ENCODE results near the gene TMEM131L.
"Not testable (repeated sequence)": the region's sequence is repeated elsewhere in the genome, so short reads cannot be mapped to it uniquely, and the experiment has no call there.

Gene TMEM131L

DNA sequence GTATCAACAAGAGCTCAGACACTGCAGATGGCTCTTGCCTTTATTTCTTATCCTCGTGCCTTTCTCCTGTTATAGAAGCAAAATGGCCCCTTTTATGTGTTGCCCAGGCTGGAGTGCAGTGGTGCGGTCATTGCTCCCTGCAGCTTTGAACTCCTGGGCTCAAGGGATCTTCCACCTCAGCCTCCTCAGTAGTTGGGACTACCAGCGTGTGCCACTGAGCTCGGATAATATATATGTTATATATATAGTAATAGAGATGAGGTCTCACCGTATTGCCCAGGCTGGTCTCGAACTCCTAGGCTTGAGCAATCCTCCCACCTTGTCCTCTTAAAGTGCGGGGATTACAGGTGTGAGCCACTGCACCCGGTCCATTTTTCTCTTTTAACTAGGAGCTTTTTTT lies 79.7 kb downstream of the TMEM131L start:
- no peak for DNase-seq

DNA sequence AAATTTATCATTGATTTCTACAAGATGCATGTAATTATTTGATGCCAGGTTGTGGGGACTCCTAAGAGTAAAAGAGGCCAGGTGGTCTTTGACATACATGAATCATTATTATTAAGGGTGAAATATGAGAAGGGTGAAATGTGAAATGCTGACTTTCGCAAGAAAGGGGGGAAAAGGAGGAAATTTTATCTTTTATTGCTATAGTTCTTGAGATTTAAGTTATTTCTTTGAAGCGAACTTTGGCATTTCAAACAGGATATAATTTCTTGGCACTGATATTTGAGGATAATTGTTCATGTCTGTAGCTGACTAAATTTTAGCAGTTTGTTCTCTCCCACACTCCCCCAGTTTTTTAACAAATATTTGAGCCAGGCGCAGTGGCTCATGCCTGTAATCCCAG lies 80.1 kb downstream of the TMEM131L start:
- no peak for DNase-seq

DNA sequence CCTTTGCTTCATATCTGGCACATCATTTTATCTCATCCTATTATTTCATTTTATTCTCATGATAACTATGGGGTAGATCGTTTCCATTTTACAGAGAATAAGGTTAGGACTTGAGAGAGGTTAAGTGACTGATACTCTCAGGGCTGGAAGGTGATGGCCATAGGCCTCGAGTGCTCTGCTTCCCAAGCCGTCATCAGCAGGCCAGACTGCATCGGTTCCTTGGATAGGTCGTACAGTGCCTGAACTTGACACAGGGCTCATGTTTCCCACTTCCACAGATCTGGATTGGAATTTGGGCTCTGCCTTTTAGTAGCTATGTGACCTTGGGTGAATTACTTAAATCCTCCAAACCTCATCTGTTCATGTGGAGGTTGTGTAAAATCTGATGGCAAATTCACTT lies 81.4 kb downstream of the TMEM131L start:
- DNase-seq, result no peak

DNA sequence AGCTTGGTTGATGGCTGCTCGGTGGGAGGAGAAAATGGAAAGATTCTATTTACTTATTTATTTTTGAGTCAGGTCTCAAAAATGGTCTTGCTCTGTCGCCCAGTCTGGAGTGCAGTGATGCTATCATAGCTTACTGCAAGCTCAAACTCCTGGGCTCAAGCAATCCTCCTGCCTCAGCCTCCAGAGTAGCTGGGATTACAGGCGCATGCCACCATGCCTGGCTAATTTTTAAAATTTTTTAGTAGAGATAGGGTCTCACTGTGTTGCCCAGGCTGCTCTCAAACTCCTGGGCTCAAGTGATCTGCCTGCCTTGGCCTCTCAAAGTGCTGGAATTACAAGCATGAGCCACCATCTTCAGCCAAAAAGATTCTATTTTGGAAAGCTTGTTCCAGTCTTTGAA lies 82.7 kb downstream of the TMEM131L start:
- DNase-seq, result not testable (repeated sequence)

DNA sequence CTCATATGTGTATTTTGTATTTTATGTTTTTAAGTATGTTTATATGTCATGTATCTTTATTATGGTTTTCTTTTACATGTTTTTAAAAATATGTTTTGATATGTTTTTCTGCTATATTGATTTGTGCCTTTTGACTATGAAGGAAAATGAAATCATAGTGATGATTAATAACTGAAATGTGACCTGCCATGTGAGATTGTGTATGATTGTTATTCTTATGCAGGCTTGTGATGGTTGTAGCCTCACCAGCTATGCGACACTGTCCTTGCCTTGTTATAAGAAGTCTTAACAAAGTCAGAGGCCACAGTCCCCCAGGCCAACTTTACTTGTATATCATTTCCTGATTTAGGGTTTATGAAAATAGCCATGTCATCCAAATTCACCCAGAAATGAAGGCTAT lies 83.2 kb downstream of the TMEM131L start:
- no peak for DNase-seq

DNA sequence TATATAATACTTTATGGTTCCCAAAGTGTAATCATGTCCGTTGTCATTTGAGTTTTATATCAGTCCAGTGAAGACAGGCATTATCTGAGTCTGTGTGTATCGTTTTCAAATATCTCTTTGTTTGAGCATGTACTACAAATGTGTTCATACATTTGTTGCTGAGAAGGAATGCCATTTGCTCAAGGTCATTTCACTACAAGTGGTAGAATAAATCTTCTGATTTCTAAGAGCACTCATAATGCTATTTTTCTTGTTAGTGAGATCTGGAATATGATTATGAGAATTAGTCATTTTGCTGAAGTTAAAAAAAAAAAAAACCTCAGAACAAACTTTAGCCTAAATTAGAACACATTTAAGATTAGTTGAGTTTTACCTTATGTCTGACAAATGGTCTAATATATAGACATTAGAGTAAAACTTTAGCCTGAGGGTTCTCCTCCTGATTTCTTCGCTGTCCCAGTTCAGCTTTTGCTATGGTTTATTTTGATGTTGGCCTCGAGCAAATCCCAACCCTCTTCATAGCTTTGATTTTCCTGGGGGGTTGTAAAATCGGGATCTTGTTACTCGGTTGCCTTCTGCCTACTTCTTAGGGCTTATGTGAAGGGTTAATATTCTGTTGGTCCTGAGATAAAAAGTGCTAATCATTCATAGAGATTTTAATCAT lies 87.1 kb downstream of the TMEM131L start:
- no peak for DNase-seq

DNA sequence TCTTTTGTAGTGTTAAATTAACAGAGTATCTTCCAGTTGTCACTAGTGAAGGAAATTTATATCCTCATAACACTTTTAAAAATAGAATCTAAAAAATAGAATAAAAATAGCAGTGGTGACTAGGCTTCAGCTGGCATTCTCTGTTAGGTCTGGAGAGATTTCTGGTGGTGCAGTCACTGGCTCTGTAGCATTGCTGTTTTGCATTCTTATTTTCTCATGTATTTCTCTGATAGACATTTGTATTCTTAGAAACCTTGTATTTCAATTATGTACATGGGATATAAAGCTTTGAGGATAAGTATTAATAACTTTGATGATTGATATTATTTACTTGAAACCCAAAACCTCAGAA lies 87.6 kb downstream of the TMEM131L start:
- no peak for DNase-seq

DNA sequence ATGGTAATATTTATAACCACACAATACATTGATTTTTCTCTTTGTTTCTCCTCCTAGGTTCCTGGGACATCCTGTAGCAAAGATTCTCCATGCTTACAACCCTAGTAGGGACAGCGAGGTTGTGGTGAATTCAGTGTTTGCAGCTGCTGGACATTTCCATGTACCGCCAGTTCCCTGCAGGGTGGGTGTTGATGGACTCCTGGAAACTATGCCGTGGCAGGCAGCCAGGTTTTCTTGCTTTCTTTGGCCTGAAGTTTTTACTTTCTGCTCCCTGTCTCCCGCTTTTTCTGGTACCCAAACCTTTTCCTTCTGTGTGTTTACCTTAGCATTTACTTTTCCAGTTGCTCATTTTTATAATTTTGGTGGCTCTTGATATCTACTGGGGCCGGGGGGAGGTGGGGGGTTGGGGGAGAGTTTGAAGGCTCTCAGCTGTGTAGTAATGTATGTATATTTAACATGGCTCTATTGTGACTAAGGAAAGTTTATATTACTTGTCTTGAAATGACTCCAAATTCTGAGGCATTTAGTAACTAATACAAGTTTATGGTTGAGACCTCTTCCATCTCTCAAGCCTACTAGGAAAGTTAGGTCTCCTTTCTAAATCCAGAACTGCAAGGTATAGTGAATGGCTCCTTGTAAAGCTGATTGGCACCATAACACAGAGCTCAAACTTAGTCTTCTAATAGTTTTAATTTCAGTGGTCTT lies 89.7 kb downstream of the TMEM131L start:
- DNase-seq, result no peak

DNA sequence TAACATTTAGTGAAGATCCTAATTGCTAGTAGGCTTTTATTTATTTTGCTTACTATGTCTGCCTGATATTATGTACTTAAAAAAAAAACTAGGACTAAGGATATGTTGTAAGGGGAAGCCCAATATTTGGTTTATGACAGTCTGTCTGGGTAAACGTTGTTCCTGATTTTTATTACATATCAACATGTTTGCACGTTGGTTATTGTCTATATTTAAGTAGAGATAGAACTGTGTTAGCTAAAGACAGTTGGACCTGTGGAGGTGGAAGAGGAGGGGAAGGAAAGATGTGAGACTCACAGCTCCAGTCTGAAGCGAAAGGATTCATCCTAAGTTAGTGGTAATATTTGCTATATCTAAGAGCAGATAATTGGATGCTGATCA lies 90.3 kb downstream of the TMEM131L start:
- no peak for DNase-seq

DNA sequence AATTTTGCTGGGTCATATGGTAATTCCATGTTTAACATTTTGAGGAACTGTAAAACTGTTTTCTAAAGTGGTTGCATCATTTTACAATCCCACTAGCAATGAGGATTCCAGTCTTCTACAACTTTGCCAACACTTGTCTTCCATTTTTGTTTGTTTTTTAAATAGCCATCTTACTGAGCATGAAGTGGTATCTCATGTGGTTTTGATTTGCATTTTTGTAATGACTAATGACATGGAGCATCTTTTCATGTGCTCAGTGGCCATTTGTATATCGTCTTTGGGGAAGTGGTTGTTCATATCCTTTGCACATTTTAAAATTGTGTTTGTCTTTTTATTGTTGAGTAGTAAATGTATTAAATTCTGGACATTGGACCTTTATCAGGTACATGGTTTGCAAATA lies 94.7 kb downstream of the TMEM131L start:
- DNase-seq, result no peak

DNA sequence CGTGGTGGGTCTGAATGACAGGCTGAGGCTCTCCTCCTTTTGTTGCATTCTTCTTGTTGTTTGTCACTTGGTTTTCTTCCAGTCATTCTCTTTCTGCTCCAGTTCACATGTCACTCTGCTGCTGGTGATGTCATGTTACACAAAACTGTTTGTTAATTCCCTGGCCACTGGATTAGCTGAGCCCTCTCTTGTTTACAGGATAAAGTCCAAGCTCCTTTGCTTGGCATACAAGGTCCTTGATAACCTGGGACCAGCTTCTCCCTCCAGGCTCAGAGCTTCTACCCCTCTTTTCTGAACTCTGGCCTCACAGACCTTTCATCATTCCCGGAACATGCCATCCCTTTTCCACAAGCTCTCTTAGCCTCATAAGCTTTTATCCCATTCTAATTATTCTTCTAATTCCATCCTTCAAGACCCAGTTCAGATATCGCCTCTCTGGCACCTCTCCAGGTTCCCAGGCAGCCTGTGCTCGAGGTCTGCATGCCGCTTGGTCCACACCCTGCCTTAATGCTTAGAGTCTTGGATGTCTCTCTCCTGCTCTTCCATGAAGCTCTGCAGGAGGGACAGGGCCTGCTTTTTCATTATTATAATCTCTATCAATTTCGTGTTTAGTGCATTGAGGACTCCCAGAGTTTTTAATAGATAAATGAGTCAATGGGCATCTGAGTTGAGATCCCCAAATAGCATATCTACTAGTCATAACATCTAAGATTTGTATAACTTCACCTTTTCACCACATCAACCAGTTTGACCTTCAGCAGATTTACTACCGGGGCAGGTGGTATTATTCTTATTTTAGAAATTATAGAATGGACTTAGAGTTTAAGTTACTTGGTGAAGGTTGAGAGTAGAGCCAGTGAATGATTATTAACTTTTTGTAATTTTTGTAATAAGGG lies 98.7 kb downstream of the TMEM131L start:
- DNase-seq, result no peak

DNA sequence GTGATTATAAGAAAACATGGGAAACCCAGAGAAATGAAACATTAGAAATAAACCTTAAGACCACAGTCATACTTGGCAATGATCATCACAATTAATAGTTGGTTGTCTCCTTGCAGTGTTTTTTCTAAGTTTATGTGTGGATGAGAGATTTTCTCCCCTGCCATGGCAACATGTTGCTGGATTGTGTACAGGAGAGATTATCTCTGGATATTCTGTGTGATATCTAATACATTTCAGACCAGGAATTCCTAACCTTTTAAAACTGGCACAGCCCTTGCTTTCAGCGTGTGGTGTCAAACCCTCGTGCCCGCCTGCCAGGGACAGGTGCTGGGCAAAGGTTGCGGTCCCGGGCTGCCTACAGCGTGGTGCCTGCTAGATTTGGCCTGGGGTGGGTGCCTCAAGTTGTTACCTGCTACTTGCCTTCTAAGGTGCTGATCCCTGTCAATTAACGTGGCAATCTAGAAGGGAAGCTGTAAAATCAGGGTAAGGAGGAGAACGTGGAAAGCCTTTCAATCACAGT lies 100.5 kb downstream of the TMEM131L start:
- DNase-seq, result no peak

DNA sequence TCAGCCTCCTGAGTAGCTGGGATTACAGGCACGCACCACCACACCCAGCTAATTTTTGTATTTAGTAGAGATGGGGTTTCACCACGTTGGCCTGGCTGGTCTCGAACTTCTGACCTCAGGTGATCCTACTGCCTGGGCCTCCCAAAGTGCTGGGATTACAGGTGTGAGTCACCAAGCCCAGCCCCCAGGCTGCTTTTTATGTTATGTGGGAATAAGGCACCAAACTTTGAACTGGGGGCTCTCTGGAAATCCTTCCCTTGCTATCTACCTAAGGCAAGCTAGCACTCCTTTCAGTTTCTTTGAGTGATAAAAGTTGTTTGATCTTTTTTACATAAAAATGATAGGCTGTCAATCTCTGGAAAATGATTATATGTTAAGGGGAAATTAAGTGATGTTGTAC lies 101.5 kb downstream of the TMEM131L start:
- DNase-seq, result not testable (repeated sequence)

DNA sequence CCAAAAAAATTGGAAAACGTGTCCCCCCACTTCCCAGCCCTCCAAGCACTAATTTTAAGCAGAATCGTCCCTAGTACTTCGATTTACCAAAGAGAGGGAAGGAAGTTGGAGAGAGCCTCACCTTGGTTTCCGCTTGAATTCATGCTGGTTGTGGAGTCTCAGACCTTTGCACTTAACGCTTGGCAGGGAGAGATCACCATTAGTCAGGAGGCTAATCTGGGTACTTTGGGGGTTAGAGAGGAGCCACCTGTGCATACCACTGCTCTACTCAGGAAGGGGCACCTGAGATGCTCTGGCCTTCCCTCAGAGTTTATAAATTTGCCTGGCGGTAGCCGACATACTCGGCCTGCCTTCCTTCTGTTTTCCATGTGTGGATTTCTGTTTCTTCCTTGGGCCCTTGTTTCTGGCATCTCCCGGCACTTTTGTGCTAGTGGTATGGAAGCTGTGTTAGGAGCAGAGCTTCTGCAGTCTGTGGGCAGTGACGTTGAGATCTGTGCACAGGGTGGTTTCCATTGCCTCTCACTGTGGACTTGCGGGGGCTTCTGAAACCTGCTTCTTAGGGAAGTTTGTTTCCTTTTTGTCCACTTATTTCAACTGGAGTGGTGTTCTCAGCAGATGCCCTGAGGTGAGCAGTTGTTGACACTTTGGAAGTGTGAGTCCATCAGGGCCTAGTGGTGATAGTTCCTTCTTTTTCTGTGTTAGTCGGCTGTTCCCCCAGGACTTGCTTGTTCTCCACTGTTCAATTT lies 104.2 kb downstream of the TMEM131L start:
- no peak for DNase-seq

DNA sequence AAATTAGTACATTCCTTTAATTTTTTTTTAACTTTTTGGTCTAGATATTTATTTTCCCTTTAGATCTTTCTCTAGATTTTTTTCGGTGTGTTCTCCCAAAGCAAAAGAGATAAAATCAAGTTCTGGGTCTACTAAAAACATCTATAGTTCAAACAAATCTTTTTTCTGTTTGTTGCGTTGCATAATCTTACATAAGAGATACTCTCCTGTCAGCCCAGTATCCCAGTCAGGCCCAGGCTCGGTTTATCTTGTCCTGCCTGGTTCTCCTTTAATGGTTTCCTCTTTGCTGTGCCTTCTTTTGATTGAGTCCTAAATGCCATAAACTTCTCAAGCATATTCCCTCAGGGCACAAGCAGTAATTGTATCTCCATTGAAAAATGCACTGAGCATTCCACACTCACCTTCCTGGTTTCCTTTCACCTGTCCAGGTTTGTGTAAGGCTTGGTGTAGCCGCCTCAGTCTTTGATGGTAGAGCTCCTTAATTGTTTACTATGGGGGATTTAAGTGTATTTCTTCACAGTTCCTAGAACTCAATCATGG lies 104.9 kb downstream of the TMEM131L start:
- no peak for DNase-seq

DNA sequence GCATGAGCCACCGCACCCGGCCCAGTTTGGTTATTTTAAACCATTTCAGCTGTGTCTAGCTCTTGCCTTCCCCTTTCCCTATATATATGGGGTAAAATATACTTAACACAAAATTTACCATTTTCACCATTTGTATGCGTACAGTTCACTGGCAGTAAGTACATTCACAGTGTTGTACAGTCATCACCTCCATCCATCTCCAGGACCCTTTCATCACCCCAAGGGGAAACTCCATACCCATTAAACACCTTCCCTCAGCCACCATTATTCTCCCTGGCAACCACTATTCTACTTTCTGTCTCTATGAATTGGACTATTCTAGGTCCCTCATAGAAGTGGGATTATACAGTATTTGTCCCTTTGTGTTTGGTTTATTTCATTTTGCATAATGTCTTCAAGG lies 106.4 kb downstream of the TMEM131L start:
- DNase-seq, result no peak

DNA sequence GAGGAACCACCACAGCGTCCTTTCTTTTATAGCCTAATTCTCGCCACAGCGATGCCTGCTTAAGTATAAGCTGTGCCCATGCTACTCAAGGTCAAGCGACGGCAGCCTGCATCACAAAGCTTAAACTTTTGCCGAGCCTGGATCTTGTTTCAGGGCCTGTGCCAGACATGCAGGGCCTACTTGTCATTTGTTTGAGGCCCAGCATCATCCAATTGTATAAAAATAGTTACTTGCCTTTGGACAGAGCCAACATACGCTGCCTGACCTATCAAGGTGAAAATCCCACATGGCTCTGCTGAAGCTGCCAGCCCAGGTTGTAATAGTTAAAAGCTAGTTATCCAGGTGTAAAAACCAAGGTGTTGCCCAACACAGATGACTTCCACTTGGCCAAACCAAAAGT lies 107.1 kb downstream of the TMEM131L start:
- no peak for DNase-seq

DNA sequence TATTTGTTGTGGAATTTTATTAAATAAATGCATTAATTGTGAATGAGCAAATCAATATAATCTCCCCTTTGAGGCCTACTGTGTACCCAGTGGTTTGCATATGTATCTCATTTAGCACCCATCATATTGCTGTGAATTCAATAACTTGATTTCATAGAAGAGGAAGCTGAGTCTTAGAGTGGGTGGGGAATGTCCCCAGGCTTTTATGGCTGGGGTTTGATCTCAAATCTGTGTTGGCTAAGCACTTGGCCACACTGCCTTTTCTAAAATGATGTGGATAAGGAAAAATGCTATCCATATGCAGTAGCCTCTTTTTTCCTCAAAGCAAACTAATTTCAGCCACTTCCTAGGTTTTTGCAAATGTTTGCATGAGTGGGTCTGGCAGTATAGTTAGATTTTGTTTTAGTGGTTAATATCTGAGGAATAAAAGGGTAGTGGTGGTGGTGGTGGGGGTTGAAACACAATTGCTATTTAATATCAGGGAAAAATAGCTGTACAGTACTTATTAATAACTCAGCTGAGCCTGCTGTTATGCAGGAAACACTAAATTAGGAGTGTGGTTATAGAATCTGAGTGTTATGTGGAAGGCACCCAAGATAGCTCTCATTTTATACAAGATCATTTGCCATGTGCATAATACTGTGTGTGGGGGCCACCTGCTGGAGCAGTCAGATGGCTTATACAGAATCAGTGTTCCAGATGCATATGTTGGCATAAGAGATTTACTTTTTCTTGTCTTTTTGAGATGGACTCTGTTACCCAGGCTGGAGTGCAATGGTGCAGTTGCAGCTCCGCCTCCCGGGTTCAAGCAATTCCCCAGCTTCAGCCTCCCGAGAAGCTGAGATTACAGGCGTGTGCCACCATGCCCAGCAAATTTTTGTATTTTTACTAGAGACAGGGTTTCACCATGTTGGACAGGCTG lies 108.0 kb downstream of the TMEM131L start:
- DNase-seq, result peak; percentile 55

DNA sequence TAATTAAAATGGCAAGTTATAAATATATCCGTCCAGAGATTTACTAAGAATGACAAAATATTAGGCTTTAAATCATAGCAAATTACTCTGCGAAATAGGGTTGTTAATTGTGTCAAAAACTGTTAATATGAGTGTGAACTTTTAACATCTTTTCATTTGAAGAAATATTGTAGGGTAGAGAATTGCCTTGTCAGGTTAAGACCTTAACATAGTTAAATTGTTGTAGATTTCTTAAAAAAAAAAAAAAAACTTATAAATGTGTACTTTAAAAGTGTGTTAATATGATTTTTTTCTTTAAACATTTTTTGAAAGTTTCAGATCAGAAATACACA lies 110.2 kb downstream of the TMEM131L start:
- DNase-seq, result no peak

DNA sequence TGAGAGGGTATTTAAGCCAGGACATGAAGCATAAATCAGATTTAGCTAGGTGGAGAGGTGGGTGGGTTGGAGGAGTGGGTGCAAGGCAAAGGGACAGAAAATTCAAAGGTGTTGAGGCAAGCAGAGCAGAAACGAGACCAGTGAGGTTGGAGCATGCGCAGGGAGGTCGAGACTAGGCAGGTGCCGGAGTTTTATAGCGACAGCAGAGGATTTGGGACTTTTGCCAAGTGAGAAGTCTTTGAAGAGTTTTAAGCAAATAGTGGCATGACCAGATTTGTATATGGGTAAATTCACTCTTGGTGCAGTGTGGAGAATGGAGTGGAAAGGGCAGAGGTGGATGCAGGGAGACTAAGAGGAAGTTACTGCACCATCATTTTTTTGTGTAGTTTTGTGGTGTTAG lies 110.9 kb downstream of the TMEM131L start:
- no peak for DNase-seq

DNA sequence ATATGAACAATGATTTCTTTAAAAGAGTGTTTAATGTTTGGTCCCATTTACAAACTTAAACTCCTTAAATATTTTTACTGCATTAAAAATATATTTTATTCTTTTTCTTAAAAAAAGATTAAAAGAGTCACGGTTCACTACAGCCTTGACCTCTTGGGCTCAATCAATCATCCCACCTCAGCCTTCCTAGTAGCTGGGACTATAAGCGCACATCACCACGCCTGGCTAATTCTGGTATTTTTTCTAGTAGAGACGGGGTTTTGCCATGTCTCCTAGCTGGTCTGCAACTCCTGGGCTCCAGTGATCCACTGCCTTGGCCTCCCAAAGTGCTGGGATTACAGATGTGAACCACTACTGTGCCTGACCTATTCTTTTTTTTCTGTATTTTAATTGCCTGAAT lies 113.2 kb downstream of the TMEM131L start:
- no peak for DNase-seq

DNA sequence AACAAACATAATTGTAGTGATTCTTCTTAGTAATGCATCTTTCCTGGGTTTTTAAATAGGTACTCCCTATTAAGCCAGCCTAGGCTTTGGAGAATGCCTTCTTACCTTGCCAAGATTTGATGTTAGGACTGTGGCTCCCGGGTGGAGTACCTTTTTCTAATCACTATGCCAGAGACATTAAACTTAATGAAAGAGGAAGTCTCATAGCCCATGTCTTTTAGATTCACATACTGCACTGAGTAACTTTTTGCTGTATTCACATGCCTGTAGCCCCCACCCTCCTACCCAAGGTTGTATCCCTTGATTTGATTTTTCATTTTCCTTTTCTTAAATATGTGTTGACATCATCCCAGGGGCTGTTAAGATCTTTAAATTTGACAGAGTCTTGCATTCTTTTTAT lies 113.7 kb downstream of the TMEM131L start:
- DNase-seq, result no peak
